ENCODE measurements around the gene MAP3K2.

DNA sequence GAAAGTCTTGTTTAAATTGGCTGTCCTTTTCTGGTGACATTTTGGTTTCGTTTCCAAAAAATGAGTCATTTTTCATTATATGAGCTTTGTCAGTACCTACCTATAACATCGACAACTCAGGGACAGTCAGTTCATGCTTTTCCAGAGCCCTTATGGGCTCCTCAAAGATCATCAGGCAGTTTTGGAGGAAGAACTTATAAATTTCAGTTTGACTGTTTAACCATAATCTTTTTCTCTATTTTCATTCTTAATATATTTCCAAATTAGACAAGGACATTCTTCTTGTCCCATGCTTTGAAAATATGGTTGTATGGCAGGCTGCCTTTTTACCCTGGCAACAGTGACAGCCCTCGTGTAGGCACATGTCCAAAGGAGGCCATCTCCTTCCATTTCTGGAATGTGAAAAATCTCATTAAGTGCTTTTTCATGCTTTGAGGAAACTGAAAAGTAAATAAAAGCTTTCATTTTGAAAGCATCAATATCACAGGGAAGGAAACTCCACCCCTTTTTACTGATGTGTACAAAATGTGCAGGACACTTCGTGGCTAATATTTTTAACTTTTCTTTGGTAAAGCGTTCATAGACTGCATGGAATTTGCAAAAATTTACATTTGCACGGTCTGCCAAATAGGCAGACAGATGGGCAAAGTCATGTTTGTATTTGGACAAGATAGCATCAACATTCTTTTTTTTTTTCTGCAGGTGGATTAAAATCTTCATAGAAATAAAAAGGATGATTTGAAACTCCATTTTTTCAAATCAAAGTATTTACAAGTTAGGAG, 23.3 kb upstream of the MAP3K2 start:
- no peak for TF ChIP-seq POLR2A (IDR thresholded peaks at IDR 0.05)
- TF ChIP-seq, protein P1, sequence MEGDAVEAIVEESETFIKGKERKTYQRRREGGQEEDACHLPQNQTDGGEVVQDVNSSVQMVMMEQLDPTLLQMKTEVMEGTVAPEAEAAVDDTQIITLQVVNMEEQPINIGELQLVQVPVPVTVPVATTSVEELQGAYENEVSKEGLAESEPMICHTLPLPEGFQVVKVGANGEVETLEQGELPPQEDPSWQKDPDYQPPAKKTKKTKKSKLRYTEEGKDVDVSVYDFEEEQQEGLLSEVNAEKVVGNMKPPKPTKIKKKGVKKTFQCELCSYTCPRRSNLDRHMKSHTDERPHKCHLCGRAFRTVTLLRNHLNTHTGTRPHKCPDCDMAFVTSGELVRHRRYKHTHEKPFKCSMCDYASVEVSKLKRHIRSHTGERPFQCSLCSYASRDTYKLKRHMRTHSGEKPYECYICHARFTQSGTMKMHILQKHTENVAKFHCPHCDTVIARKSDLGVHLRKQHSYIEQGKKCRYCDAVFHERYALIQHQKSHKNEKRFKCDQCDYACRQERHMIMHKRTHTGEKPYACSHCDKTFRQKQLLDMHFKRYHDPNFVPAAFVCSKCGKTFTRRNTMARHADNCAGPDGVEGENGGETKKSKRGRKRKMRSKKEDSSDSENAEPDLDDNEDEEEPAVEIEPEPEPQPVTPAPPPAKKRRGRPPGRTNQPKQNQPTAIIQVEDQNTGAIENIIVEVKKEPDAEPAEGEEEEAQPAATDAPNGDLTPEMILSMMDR (IDR thresholded peaks at IDR 0.05), result no peak
